K562 (cell line): ENCODE data around the gene WDR13. TPM values are rescaled to one million over a fixed set of nuclear protein-coding genes. Genes with fewer than 3 reads are reported as not detected.

Experiments
- BRD4 ChIP-seq: fragments of 200-600 bp; sonication (generic); IDR thresholded peaks from 2 replicates; pipeline ENCODE4 v1.6.1; 2017; ENCODE audit warnings: inconsistent platforms
- CXXC5 ChIP-seq: fragments of 250-450 bp; sonication (Bioruptor Pico); IDR thresholded peaks from 2 replicates; pipeline ENCODE4 v1.8.0; 2022; ENCODE audit warnings: inconsistent platforms, mild to moderate bottlenecking, moderate library complexity
- DEAF1 ChIP-seq: fragments of 450-650 bp; formaldehyde crosslinking; IDR thresholded peaks from 2 replicates; pipeline ENCODE4 v1.4.0; 2020; ENCODE audit warnings: mild to moderate bottlenecking, moderate library complexity
- ERF ChIP-seq: fragments of 450-650 bp; formaldehyde crosslinking; IDR thresholded peaks from 2 replicates; pipeline ENCODE4 v1.4.0; 2020; ENCODE audit warnings: mild to moderate bottlenecking, mixed read lengths
- FOXP1 ChIP-seq: sonication (generic); formaldehyde crosslinking; IDR thresholded peaks from 2 replicates; pipeline ENCODE4 v1.8.0; 2022; ENCODE audit warnings: mild to moderate bottlenecking, missing genetic modification reagents
- HNRNPUL1 ChIP-seq: fragments of 200-400 bp; formaldehyde crosslinking; IDR thresholded peaks from 2 replicates; pipeline ENCODE4 v1.6.1; 2017; ENCODE audit warnings: low read length
- MED1 ChIP-seq: sonication (generic); formaldehyde crosslinking; IDR thresholded peaks from 2 replicates; pipeline ENCODE4 v1.8.1; 2023; ENCODE audit warnings: missing genetic modification reagents, borderline replicate concordance
- NR2C1 ChIP-seq, 2 experiments: fragments of 450-650 bp; IDR thresholded peaks; 2 replicates each; pipeline ENCODE4 v1.6.1; 2017; ENCODE audit warnings: mild to moderate bottlenecking in 2 of 2, antibody characterized with exemption in 1 of 2, inconsistent platforms in 1 of 2, missing compliant biosample characterization in 1 of 2, missing genetic modification characterization in 1 of 2
- PHF20 ChIP-seq: fragments of 450-650 bp; IDR thresholded peaks from 2 replicates; pipeline ENCODE4 v1.6.1; 2018; ENCODE audit not compliant: partially characterized antibody
- PRDM10 ChIP-seq: fragments of 450-650 bp; IDR thresholded peaks from 2 replicates; pipeline ENCODE4 v1.6.1; 2018; ENCODE audit not compliant: partially characterized antibody
- RAD21 ChIP-seq, 2 experiments: fragments of 250-450 bp in 1 of 2; fragments of 450-650 bp in 1 of 2; sonication (Bioruptor Pico) in 1 of 2; formaldehyde crosslinking in 1 of 2; IDR thresholded peaks in 1 of 2; conservative IDR thresholded peaks in 1 of 2; 2 replicates each; pipeline versions ENCODE4 v1.4.0 to v1.8.0; 2020 to 2022; ENCODE audit warnings: mild to moderate bottlenecking in 2 of 2, moderate library complexity in 1 of 2
- RNF219 ChIP-seq: fragments of 250-450 bp; sonication (Bioruptor Pico); IDR thresholded peaks from 2 replicates; pipeline ENCODE4 v1.5.0; 2022; ENCODE audit warnings: mild to moderate bottlenecking
- SMARCB1 ChIP-seq: IDR thresholded peaks from 2 replicates; pipeline ENCODE4 v1.6.1; 2011; ENCODE audit warnings: improper control_type of control experiment, low read depth; ENCODE audit not compliant: insufficient read length
- SREBF2 ChIP-seq: sonication (generic); formaldehyde crosslinking; IDR thresholded peaks from 2 replicates; pipeline ENCODE4 v1.4.0; 2020; ENCODE audit warnings: mild to moderate bottlenecking, missing genetic modification reagents
- TFAM ChIP-seq: fragments of 250-450 bp; sonication (Bioruptor Pico); conservative IDR thresholded peaks from 2 replicates; pipeline ENCODE4 v1.5.0; 2021; ENCODE audit warnings: mild to moderate bottlenecking, moderate library complexity
- XRCC3 ChIP-seq: fragments of 450-650 bp; IDR thresholded peaks from 2 replicates; pipeline ENCODE4 v1.6.1; 2017; ENCODE audit warnings: mild to moderate bottlenecking, moderate library complexity
- polyA plus RNA-seq, 8 experiments: library from polyadenylated mRNA; depleted of rRNA in 4 of 8; stranded (reverse) in 5 of 8; unstranded in 3 of 8; fragments of >200 nt; fragmentation: Nextera tagmentation in 2 of 8; fragmentation: Illumina TruSeq in 1 of 8; extraction: Ambion mirVana in 2 of 8; extraction: Trizol in 1 of 8; gene quantifications; 2 replicates each; pipeline versions ENCODE4 v1.2.1 to v1.2.3, GENCODE V29; 2011 to 2014; ENCODE audit warnings: inconsistent platforms in 1 of 8, missing spikeins in 1 of 8
- total RNA-seq, 7 experiments: library from RNA; depleted of rRNA in 6 of 7; stranded (reverse); fragments of >200 nt in 6 of 7; fragmentation: Illumina TruSeq in 2 of 7; extraction: Trizol in 2 of 7; gene quantifications; 2 replicates each; pipeline versions ENCODE4 v1.2.1 to v1.2.3, GENCODE V29; 2011 to 2021; ENCODE audit warnings: low replicate concordance in 1 of 7
- TF ChIP-seq, protein P1 (sequence below): fragments of 450-650 bp; formaldehyde crosslinking; IDR thresholded peaks from 2 replicates; pipeline ENCODE4 v1.4.0; 2022; ENCODE audit warnings: missing genetic modification characterization
- TF ChIP-seq, protein P2 (sequence below): fragments of 450-650 bp; IDR thresholded peaks from 2 replicates; pipeline ENCODE4 v1.6.1; 2016; ENCODE audit warnings: missing biosample characterization, missing genetic modification characterization

The WDR13 gene
- total and polyA plus RNA-seq, 9 of the 15 experiments (the other 6 are each of a cell fraction or from before 2014, with no cell fraction given): 7.4 to 70.5 (median 31.4) TPM

GRCh38 chrX:48631376-48632090 lies 34.2 kb downstream of the WDR13 start (continued):
- TF ChIP-seq NR2C1 (IDR thresholded peaks at IDR 0.05) (no peak), NR2C1 (tag; IDR thresholded peaks at IDR 0.05) (no peak), XRCC3 (no peak), TFAM (CRISPR knock-in tag) (no peak), MED1 (CRISPR knock-in tag) (no peak), DEAF1 (CRISPR knock-in tag) (peak; percentile 93), RAD21 (CRISPR knock-in tag; conservative IDR thresholded peaks at IDR 0.05 in 1 of 2, IDR thresholded peaks at IDR 0.05 in 1 of 2) (peak; percentile 93 to 94), PHF20 (no peak), PRDM10 (peak; percentile 25), SREBF2 (CRISPR knock-in tag) (no peak), ERF (CRISPR knock-in tag) (no peak), SMARCB1 (no peak), CXXC5 (CRISPR knock-in tag) (peak; percentile 23; the same call in 1 of the 2 replicates), RNF219 (CRISPR knock-in tag) (no peak), BRD4 (no peak), FOXP1 (CRISPR knock-in tag) (no peak), HNRNPUL1 (no peak)
- TF ChIP-seq, protein P1, sequence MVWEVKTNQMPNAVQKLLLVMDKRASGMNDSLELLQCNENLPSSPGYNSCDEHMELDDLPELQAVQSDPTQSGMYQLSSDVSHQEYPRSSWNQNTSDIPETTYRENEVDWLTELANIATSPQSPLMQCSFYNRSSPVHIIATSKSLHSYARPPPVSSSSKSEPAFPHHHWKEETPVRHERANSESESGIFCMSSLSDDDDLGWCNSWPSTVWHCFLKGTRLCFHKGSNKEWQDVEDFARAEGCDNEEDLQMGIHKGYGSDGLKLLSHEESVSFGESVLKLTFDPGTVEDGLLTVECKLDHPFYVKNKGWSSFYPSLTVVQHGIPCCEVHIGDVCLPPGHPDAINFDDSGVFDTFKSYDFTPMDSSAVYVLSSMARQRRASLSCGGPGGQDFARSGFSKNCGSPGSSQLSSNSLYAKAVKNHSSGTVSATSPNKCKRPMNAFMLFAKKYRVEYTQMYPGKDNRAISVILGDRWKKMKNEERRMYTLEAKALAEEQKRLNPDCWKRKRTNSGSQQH (CRISPR knock-in tag): no peak
- TF ChIP-seq, protein P2, sequence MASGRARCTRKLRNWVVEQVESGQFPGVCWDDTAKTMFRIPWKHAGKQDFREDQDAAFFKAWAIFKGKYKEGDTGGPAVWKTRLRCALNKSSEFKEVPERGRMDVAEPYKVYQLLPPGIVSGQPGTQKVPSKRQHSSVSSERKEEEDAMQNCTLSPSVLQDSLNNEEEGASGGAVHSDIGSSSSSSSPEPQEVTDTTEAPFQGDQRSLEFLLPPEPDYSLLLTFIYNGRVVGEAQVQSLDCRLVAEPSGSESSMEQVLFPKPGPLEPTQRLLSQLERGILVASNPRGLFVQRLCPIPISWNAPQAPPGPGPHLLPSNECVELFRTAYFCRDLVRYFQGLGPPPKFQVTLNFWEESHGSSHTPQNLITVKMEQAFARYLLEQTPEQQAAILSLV (tag): no peak
